Fibroblast of skin of abdomen (primary cell): ENCODE data around the gene STEAP3. TPM values are rescaled to one million over a fixed set of nuclear protein-coding genes. Genes with fewer than 3 reads are reported as not detected.

ENCODE experiments used
- DNase-seq: peaks from one replicate; pipeline ENCODE4 v3.0.0-alpha.2; 2013
- polyA plus RNA-seq, 2 experiments: library from polyadenylated mRNA; unstranded; fragments of 120-200 nt; gene quantifications; one replicate each; pipeline ENCODE4 v1.2.1, GENCODE V29; 2013; ENCODE audit not compliant: insufficient read length in 2 of 2

STEAP3 gene, protein sequence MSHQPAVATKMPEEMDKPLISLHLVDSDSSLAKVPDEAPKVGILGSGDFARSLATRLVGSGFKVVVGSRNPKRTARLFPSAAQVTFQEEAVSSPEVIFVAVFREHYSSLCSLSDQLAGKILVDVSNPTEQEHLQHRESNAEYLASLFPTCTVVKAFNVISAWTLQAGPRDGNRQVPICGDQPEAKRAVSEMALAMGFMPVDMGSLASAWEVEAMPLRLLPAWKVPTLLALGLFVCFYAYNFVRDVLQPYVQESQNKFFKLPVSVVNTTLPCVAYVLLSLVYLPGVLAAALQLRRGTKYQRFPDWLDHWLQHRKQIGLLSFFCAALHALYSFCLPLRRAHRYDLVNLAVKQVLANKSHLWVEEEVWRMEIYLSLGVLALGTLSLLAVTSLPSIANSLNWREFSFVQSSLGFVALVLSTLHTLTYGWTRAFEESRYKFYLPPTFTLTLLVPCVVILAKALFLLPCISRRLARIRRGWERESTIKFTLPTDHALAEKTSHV
- polyA plus RNA-seq (2013, experiment 1 of 2; ENCODE audit: insufficient read length) = 39.2 TPM
- polyA plus RNA-seq (2013, experiment 2 of 2; ENCODE audit: insufficient read length) = 40.4 TPM

DNA sequence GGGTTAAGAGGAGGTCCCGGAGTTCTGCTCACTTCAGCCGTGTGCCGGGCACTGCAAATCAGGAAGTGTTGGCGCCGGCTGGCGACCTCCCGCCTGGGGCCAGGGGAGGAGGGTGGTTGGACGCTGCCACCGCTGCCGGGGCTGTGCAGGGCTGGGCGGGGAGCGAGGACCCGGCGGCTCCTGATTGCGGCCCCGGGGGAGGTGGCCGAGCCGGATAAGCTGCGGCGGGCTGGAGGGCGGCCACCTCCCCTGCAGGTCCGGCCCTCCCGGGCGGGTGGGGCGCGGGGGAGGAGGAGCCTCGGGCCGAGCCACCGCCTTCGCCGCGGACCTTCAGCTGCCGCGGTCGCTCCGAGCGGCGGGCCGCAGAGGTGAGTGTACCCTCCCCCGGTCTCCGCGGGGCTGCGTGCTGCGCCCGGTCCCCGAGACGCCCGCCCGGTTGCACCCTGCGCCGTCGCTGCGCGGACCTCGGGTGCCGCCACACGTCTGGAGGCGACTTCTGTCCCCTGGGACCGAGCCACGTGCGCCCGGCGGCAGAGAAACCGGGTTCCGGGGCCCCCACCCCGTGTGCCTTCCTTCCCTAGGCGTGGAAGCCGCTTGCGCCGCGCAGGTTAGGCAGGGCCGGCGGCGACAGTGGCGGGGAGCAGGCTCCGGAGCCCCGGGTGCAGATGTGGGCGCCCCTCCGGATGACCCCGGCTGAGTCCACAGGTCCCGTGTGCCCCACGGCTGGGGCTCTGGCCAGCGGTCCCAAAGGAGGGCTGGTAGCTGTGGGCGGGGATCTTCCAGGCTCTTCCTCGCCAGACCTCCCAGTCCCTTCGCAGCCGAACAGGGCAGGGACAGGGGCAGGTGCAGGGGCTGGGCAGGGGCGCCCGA, at the start of gene STEAP3:
STEAP3 (plus strand) TSS at position 314 of the 870 bp plus-strand sequence. CDS start 7,179 bp downstream, outside the sequence.
- DNase-seq = peak; percentile 60

DNA sequence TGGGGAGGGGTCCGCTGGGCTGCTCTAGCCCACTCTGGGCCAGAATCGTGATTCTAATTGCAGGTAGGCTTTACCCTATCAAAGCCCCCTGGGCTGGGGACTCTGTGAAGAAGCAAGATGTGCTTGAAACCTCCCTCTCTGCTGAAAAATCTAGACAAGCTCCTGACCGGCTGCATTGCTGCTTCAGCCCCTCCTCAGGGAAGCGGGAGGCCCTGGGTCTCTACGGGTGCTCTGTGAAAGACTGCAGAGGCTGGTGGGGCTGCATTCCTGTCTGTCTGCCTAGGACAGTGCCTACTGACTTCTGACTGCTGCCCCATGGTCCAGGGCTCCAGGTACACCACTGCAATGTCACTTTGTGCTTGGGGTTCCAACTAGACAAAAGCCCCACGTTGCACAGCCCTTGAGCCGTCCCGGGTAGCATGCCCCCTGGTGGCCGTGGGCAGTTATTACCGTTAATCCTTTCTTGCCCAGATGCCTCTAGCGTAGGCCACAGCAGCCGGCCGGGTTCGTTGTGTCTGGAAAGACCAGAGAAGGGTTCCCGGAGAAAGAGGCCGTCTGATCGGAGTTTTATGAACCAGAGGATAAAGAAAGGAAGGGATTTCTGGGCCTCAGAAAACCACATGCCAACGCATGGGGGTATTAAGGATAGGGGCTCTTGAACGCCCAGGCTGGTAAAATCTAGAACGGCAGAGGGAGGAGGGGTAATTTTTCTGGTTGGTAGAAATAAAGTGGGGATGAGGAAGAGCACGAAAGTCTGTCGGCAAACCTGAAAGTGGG, 49.2 kb upstream of the STEAP3 start:
- no peak for DNase-seq

DNA sequence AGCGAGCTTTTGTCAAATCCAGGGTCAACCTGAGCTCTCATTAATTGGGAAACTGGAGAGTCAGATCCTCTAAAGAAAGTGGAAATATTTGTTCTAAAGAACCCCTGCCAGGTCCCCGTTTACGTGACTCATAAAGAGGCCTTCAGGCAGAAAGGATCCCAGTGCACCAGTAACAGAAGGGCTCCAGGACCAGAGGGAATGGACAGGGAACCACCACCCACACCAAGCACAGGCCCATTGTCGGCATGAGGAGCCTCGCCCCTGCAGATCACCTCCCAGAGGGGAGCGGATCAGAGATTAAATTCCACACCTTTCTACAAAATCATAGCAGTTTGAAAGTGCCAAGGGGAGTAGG, 48.7 kb upstream of the STEAP3 start:
- no peak for DNase-seq

DNA sequence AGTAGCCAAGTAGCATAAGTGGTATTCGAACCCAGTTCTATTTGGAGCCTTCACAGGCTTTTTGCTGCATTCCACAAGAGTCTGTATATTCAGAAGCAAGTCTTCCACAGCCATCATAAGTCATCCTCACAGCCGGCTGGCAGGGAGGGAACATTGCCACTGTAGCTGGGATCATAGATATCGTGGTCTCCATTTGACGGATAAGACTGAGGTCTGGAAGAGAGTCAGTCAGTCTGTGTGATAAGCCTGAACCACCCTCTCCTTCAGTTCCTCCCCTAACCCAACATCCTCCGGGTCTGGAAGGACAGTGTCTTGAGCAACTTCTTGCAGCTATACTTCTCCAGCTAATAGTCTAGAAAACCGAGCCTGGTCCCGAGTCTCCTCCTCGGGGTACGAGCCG, 48.1 kb upstream of the STEAP3 start:
- no peak for DNase-seq

DNA sequence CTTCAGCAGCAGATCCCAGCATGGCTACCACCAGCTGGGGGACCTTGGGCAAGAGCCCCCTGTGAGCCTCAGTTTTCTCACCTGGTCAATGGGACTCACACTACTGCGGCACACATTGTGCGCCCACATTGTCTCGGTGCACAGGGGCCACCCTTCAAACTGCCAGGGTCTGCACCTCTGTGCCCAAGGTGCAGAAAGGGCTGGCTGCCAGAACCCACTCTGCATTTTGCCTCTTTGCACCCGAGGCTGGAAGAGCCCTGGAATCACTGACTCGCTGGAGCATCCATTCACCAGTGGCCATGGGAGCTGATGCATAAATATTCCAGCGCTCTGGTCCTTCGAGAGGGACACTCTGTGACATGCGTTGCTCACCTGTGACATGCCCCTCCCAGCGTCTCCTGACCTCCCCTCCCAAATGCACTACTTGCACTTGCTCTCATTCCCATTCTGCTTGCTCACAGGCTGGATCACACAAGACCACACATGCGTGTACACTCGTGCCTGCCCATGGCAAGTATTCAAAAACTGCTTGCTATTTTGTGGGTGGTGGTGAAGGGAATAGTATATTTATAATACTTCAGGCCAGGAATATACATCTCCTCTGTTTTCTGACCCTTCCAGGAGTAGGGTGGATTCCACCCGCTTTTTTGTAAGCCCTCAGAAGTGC, 46.3 kb upstream of the STEAP3 start:
- DNase-seq = no peak

DNA sequence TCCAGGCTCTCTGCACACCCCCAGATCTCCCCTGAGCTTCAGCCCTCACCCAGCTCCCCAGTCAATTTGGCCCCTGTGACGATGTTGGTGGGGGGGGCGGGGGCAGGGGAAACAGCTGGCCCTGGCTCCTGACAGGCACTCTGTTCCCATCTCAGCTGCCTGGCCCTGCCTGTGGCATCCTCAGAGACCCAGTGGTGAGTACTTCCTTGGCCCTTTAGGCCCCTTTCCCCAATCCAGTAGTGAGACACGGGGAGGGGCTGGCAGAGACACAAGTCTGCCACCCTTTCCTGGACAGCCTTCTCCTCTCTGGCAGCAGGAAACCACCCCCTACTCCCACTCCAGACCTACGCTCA, 45.8 kb upstream of the STEAP3 start:
- no peak for DNase-seq

DNA sequence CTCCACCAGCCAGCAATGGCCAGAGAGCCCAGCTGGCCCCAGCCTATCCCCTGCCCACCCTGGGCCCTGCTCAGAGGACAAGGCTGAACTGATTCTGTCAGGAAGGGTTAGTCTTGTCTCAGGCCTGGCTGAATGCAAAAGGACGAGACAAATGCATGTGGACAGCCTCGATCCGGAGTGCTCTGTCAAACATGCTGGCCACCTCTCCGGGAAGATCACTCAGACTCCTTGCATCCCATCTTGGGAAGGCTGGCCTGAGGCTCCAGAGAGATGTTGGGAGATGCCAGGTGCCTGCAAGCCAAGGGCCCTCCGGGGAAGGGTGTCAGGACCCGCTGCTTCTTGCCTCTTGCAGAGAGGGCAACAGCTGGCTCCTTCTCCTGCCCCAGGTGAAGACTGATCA, 44.9 kb upstream of the STEAP3 start:
- no peak for DNase-seq

DNA sequence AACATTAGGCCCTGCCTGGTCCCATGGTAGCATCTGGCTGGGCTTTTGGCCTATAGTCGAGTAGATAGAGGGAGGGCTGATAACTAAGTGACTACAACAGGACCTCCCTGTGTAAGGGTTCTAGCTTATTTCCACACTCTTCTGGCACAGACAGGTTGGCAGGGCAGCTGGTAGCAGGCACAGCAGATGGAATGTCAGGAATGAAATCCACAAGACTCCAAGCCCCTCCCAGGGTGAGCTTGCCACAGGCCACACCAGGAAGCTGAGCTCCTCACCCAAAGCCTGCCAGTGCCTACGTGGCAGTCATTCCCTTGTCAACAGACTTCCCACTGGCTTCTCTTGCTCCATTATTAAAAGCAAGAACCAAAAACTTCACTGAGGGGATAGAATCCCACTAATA, 44.4 kb upstream of the STEAP3 start:
- no peak for DNase-seq

DNA sequence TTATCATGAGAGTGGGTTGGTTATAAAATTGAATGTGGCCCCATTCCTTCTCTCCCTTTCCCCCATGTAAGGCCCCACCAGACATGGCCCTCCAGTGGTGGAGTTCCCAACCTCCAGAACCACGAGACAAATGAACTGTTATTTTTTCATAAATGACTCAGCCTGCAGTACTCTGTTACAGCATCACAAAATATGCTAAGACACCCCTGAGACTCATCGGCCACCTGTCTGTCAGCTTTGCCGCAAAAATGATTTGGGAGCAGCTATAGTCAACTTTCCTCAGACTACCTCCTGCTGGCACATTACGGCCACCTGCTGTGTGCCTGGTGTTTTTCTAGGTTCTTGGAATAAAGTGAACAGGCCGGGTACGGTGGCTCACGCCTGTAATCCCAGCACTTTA, 43.6 kb upstream of the STEAP3 start:
- DNase-seq = no peak

DNA sequence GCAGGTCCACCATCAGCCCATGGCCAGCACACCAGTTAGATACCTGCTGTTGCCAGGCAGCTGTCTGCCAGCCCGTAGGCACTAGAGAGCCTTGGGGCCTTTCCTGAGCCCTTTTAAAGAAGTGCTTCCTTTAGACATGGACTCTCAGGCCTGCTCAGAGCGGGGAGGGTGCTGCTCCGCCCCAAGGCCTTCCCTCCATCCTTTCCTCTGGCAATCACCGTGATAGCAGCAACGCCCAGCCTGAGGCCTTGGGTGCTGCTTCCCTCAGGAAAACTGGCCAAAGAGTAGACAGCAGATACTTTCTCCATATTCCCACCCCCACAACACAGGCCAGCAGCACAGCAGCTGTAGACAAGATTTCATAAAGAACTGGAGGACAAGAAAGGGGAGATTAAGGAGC, 42.7 kb upstream of the STEAP3 start:
- no peak for DNase-seq

DNA sequence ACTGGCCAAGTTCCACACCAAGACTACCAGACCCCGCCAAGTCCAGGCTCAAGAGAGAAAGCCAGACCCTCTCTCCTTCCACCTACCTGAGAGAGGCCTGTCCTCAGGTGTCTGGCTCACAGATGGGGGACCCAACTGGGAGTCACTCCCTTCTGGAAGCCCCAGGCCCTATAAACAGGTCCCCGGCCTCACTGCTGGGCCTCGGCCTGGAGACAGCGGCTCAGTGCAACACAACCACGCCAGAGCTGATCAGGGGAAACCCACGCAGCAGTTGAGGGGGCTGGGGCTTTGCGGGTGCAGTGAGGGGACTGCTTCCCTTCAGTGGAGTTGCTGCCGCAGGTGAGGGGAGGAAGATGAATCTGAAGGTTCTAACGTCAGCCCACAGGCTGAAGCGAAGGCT, 42.2 kb upstream of the STEAP3 start:
- no peak for DNase-seq

DNA sequence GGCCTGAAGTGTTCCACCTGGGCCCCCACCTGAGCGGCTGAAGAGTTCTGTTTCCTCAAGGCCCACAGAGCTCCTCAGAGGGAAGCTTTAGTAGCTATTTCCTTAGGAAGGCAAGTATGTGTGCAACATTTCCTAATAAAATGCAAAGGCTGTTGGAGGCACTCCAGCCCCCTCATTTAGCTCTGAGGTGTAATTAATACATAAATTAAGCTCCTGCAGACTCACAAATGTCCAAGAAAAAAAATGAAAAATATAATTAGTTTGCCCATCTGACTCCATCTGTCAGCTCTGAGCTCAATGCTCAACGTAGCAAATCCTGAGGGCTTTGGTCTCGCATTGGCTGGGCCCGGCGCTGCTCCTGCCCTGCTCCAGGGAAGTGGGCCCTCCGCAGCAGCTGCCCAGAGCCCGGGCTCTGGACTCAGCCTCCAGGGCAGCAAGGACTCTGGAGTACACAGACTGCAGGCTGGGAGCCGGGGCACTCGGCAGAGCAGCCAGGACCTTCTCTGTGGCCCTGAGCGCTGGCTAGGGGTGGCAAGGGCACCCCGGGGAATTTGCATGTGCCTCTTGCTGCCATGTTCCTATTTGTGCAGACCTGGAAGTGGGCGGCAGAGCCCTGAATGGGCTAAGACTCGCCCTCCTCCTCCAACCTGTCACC, 41.7 kb upstream of the STEAP3 start:
- DNase-seq = no peak

DNA sequence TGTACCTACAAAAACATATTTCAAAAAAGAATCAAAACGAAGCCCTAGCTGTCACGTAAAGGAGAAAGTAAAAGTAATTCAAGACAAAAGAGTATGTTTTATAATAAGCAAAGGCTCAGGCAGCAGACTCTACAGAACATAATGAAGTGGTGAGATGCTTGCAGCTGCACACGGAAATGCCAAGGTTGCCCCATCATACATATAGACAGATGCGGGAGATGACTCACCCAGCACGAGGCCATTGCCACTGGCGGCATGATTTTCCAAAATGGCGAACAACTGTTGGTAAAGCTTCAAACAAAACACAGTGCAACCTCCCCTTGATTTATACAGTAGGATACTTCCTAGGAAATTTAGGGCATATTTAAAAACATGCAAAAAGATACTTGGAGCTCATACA, 39.1 kb upstream of the STEAP3 start:
- DNase-seq = no peak

DNA sequence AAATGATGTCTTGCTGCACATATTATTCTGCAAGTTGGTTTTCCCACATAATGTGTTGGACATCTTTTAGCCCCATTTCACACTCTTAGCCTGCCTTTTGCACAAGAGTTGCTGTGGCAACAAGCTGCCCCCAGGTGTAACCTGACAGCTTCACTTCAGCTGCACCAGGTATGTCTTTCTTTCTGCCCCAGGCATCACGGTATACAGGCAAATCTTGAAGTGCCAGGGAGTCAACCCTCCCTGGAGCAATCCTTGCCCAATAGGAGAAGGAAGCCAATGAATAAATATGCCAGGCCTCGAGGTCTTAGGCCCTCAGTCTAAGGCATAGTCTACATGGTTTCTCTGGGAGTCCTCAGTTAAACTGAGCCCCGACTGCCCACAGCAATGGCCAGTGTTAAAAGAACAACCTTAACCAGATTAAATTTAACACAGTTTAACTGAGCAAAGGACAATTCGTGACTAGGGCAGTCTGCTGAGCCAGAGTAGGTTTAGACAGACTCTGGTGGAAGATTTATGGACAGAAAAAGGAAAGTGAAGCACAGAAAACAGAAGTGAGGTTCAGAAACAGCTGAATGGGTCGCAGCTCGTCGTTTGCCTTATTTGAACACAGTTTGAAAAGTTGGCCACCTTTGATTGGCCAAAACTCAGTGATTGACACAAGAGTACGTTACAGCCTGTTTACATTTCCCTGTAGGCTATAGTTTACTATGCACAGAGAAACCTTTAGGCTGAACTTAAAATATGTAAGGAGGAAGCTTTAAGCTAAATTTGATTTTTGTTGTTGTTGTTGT, 33.1 kb upstream of the STEAP3 start:
- no peak for DNase-seq

DNA sequence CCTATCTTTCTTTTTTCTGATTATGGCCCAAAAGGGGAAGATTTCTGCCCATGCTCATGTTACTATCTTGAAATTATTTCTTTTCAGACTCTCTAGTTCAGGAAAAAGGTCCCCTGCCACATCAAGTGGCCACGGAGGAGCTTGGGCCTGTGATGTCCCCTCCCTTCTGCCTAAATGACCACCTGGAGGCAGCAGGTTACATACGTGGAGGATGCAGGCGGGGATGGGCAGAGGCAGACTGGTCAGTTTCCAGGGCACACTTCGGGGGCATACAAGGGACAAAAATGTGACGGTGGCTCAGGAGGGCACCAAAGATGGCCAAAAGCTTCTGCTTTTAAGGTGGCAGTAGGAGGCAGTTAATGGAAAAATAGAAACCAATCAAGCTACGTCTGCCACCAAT, 30.7 kb upstream of the STEAP3 start:
- no peak for DNase-seq

DNA sequence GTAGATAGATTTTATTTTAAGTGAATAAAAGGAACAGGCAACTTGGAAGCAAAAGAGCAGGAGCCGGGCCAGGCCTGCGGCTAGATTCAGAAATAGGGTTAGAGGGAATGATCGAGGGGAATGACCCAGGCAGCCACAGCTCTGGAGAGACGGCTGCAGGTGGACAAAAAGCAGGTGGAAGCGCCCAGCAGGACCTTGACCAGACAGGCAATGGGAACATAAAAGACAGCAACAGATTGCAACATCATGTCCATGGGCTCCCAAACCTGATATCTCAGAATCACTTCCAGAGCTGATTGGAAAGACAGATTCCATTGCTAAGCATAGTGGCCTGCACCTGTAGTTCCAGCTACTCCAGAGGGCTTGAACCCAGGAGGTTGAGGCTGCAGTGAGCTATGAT, 28.6 kb upstream of the STEAP3 start:
- no peak for DNase-seq

DNA sequence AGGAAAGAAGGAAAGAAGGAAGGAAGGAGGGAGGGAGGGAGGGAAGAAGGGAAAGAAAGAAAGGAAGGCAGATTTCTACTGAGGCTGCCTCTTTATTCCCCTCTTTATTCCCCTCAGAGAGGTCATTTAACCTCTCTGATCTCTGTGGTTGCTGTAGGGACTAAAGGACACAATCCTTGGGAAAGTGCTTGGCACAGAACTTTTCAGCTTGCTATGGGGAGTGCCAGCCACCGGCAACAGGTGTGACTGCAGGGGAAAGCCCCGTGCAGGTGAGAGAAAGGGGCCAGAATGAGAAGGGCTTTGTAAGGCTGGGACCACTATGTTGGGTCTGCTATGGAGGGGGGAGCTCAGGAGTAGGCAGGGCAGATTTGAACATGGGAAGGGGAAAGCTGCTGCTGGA, 27.7 kb upstream of the STEAP3 start:
- DNase-seq = no peak

DNA sequence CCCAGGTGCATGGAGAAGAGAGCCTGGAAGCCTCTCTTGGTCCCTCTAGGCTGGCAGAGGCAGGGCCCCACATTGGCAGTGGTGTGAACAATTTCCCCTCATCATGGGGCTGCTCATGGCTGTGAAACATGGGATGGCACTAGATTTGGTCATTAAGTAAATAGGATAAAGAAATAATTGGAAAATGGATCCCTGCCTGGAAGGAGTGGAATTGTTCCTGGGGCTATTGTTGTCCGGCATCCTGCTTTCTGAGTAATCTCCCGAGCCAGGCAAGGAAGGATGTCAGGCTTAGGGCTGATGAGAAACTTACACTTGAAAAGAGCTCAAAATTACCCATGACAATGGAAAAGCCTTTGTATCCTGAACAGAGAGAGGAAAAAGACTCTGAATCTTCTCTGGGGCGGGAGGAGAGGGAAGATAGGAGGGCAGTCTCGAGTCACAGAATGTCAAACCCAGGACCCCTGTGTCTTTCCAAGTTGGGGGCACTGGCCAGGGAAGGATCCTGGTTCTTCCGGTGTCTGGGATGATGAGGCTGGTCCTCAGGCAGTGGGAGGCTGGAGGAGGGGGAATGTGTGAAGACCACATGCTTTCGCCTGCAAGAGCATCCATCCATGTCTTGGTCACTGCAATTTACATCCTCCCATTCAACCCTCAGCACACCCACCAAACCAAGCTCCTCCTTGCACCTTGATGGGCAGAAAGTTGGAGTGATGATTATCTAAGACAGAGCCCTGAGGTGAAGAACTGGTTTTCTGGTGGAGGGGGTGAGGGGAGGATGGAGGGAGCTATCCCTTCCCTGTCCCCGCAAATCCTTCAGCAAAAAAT, 27.1 kb upstream of the STEAP3 start:
- peak; percentile 10 for DNase-seq

DNA sequence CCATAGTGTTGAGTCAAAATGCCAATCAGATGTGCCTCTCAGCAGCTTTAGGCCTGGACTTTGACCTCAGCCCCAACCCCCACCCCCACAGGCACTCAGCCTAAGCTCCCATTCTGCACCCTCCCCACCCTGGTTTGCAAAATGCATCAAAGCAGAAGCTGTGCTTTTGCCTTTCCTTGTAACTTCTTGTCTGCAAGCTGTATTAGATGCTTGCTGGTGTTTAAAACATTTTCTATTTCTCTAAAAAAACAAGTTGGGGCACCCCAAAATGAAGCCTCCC, 26.6 kb upstream of the STEAP3 start:
- DNase-seq = no peak

DNA sequence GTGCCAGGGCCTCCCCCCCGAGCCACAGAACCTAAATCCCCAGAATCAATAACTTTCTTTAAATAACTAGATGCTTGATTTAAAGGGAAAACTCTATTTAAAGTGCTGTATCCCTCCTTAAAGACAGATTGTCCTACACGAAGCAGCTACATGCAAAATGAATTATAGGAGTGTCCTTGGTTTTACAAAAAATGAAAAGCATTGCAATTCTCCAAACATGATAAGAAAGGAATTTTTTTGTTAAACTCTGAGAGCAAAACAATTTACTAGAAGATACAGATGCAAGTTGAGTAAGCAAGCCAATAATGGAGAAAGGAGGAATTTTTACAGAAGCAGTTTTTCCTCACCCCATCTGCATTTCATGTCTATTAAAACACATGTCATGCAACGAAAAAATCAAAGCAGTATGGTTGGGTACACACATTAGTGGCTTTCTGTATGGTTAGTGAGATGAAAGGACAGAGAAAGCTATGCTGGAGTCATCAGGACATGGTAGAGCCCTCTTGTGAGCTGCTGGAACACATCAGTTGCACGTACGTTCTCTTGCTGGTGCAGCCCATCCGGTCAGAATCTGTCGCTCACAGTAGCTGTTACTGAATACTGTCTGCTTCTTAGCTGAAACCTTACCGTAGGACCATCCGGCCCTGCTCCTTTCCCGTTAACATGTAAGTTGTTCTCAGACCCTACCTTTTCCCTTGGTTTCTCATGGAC, 25.9 kb upstream of the STEAP3 start:
- no peak for DNase-seq
